GM12892 (cell line): Measurements from ENCODE around the gene EXOSC1.

Source experiments
- POLR2A ChIP-seq: IDR thresholded peaks from 2 replicates; pipeline ENCODE4 v1.6.1; 2011; ENCODE audit warnings: low read depth, low read length, control low read depth
- POLR2AphosphoS5 ChIP-seq: IDR thresholded peaks from 2 replicates; pipeline ENCODE4 v1.6.1; 2011; ENCODE audit warnings: low read depth, low read length, control low read depth
- TAF1 ChIP-seq: IDR thresholded peaks from 2 replicates; pipeline ENCODE4 v1.6.1; 2011; ENCODE audit warnings: low read depth, mild to moderate bottlenecking, control low read depth, low read length, borderline replicate concordance

DNA sequence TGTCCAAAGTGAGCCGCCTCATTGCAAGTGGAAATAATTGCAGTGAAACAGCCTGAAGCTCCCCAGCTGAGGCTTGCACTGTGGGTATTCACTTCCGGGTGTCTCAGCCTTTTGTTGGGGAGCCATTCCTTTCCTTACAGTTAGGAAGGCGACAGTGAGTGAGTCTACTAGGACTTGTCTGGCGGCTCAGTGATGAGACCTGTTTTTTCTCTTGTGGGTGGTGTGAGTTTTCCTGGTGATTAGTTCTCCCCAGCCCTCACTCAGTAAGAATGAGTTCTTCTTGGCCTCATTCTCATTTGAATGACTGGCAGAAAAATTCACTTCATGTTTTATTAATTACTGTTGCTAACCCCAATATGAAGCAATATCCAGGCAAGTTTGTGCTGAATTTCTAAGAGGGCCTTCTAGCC is 17.2 kb downstream of the EXOSC1 start:
- TF ChIP-seq POLR2A (no peak), POLR2AphosphoS5 (no peak), TAF1 (no peak)
